Measurements from ENCODE around the gene MREG. TPM values are rescaled to one million over a fixed set of nuclear protein-coding genes. Genes with fewer than 3 reads are reported as not detected.

The MREG gene
- polyA plus RNA-seq, 1 experiment: 2.6 TPM

GRCh38 chr2:215984661-215985060 is 28.7 kb downstream of the MREG start:
- no peaks in the 10 kb centered on the region; the same call in 1 of the 2 replicates for H3K9me3 ChIP-seq (ENCODE audit: control insufficient read depth, insufficient read depth, low read length)
- no peak for TF ChIP-seq CTCF (IDR thresholded peaks at IDR 0.05; ENCODE audit: low read depth, low read length)
- H3K4me3 ChIP-seq (ENCODE audit: low read depth, low read length): no peak overlapping the region
- ChIA-PET POLR2A (no interaction called here), CTCF (interaction anchor here (2.5 kb wide), 1 partner anchor 39 kb away, joined by 7 read pairs; no protein-coding TSS in a partner anchor)
- H3K27ac ChIP-seq (ENCODE audit: low read depth, low read length): no peak overlapping the region
- DNase-seq (ENCODE audit: low read depth, low spot score): no peak
- H3K27me3 ChIP-seq (ENCODE audit: control insufficient read depth, insufficient read depth, low read length): no peaks in the 10 kb centered on the region

GRCh38 chr2:215983581-215984351 is 29.6 kb downstream of the MREG start:
- no peak for DNase-seq (ENCODE audit: low read depth, low spot score)
- CTCF ChIA-PET: interaction anchor here (2.5 kb wide), 1 partner anchor 40 kb away, joined by 7 read pairs; no protein-coding TSS in a partner anchor
- no peak for TF ChIP-seq CTCF (IDR thresholded peaks at IDR 0.05; ENCODE audit: low read depth, low read length)
- Histone ChIP-seq H3K4me3 (ENCODE audit: low read depth, low read length) (no peak overlapping the region), H3K27me3 (ENCODE audit: control insufficient read depth, insufficient read depth, low read length) (no peaks in the 10 kb centered on the region), H3K9me3 (ENCODE audit: control insufficient read depth, insufficient read depth, low read length) (no peaks in the 10 kb centered on the region; the same call in 1 of the 2 replicates), H3K27ac (ENCODE audit: low read depth, low read length) (no peak overlapping the region)
- POLR2A ChIA-PET: no interaction called here

GRCh38 chr2:215982465-215982875 is 30.9 kb downstream of the MREG start:
- no peak overlapping the region for H3K27ac ChIP-seq (ENCODE audit: low read depth, low read length)
- POLR2A ChIA-PET: no interaction called here

GRCh38 chr2:215981115-215981514 is 32.2 kb downstream of the MREG start:
- Histone ChIP-seq H3K27ac (ENCODE audit: low read depth, low read length) (no peak overlapping the region), H3K27me3 (ENCODE audit: control insufficient read depth, insufficient read depth, low read length) (no peaks in the 10 kb centered on the region), H3K9me3 (ENCODE audit: control insufficient read depth, insufficient read depth, low read length) (no peaks in the 10 kb centered on the region; the same call in 1 of the 2 replicates), H3K4me3 (ENCODE audit: low read depth, low read length) (no peak overlapping the region)
- POLR2A ChIA-PET: no interaction called here
- TF ChIP-seq CTCF (IDR thresholded peaks at IDR 0.05; ENCODE audit: low read depth, low read length): no peak
- CTCF ChIA-PET: no interaction called here
- no peak for DNase-seq (ENCODE audit: low read depth, low spot score)

More at GRCh38 chr2:215982465-215982875, 30.9 kb downstream of the MREG start:
- no peak overlapping the region for H3K4me3 ChIP-seq (ENCODE audit: low read depth, low read length)
- H3K9me3 ChIP-seq (ENCODE audit: control insufficient read depth, insufficient read depth, low read length): no peaks in the 10 kb centered on the region; the same call in 1 of the 2 replicates
- TF ChIP-seq CTCF (IDR thresholded peaks at IDR 0.05; ENCODE audit: low read depth, low read length): no peak
- CTCF ChIA-PET: no interaction called here
- H3K27me3 ChIP-seq (ENCODE audit: control insufficient read depth, insufficient read depth, low read length): no peaks in the 10 kb centered on the region
- DNase-seq (ENCODE audit: low read depth, low spot score): peak; percentile 11

GRCh38 chr2:215979620-215980019 is 33.7 kb downstream of the MREG start:
- TF ChIP-seq CTCF (IDR thresholded peaks at IDR 0.05; ENCODE audit: low read depth, low read length): no peak
- CTCF ChIA-PET: interaction anchor here (0.7 kb wide), 1 partner anchor 1416 kb away, joined by 4 read pairs; no protein-coding TSS in a partner anchor
- Histone ChIP-seq H3K4me3 (ENCODE audit: low read depth, low read length) (no peak overlapping the region), H3K27ac (ENCODE audit: low read depth, low read length) (no peak overlapping the region), H3K27me3 (ENCODE audit: control insufficient read depth, insufficient read depth, low read length) (no peaks in the 10 kb centered on the region), H3K9me3 (ENCODE audit: control insufficient read depth, insufficient read depth, low read length) (no peaks in the 10 kb centered on the region; the same call in 1 of the 2 replicates)
- POLR2A ChIA-PET: no interaction called here
- DNase-seq (ENCODE audit: low read depth, low spot score): no peak

Measured in AG04450 (cell line).